ENCODE results near the gene TAOK3. TPM values are rescaled to one million over a fixed set of nuclear protein-coding genes. Genes with fewer than 3 reads are reported as not detected.

TAOK3 gene
- total and polyA plus RNA-seq, 12 donors, result 10.7 to 55.3 (median 29.8) TPM

DNA sequence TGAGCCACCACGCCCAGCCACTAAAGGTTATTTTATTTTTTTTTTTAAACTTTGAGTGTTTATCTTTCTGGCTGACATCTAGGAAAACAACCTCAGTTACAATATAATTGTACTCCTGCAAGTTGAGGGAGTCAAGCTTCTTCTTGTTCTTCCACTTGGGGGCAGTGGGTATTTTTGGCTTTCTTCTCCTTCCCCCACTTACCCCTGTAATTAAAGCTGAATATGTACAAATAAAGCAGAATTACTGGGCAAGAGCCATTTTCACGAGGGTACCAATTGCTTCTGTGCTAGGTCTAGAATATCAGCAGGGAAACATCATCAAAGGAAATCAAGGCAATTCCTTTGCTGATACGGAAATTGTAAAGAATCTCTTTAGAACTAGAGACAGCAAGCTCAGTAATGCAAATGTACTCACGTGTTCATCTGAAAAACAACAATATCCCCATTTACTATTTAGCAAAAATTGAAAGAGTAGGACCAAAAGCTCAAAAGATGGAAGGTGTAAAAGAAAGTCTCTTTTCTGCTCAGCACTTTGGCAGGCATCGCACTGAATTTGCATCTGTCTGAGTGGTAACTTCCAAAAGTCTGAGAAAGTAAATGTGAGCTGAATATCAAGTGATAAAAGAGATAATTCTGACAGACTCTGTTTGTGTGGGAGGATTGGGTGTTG lies 72.8 kb downstream of the TAOK3 start:
- intact Hi-C loops (cut with DNase I), result no loop called here

DNA sequence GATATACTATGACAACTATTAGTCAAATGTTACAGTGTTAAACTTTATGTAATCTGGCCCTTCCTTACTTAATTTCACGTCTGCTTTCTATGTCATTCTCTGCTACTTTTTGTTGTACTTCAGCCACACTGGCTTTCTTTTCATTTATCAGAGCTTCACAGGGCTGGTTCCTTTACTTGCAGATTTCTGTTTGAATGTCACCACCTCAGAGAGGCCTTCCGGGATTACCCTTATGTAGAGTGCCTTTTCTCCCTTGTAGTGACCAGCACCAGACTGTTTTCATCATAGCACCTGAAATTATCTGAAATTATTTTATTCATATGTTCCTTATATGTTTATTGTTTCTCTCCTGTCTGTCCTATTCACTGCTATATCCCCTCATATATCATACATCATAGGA lies 75.4 kb downstream of the TAOK3 start:
- Histone ChIP-seq H3K27ac (no peak overlapping the region), H3K27me3 (no peaks in the 10 kb centered on the region), H3K4me3 (no peak overlapping the region), H3K36me3 (replicated peaks in 1 of 2) (no peaks in the 10 kb centered on the region), H3K4me1 (replicated peaks in 1 of 2) (peaks cover 0 to 5% of the 10 kb centered on the region in 2 donors), H3K9me3 (replicated peaks in 1 of 3) (no peaks in the 10 kb centered on the region)
- 85 to 99% (median 89%) methylated on average over 2 of the region's 2 CpGs for WGBS, 4 donors
- no peak for DNase-seq
- TF ChIP-seq, protein P1, sequence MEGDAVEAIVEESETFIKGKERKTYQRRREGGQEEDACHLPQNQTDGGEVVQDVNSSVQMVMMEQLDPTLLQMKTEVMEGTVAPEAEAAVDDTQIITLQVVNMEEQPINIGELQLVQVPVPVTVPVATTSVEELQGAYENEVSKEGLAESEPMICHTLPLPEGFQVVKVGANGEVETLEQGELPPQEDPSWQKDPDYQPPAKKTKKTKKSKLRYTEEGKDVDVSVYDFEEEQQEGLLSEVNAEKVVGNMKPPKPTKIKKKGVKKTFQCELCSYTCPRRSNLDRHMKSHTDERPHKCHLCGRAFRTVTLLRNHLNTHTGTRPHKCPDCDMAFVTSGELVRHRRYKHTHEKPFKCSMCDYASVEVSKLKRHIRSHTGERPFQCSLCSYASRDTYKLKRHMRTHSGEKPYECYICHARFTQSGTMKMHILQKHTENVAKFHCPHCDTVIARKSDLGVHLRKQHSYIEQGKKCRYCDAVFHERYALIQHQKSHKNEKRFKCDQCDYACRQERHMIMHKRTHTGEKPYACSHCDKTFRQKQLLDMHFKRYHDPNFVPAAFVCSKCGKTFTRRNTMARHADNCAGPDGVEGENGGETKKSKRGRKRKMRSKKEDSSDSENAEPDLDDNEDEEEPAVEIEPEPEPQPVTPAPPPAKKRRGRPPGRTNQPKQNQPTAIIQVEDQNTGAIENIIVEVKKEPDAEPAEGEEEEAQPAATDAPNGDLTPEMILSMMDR (IDR thresholded peaks at IDR 0.05), result no peak
- TF ChIP-seq POLR2A (IDR thresholded peaks at IDR 0.05), result no peak
- intact Hi-C loops (cut with DNase I), result no loop called here

More for the DNA sequence above, 72.8 kb downstream of the TAOK3 start:
- WGBS, 4 donors, result 73 to 81% (median 78%) methylated on average over 5 of the region's 5 CpGs
- Histone ChIP-seq H3K4me3 (no peak overlapping the region), H3K36me3 (replicated peaks in 1 of 2) (no peaks in the 10 kb centered on the region), H3K27ac (no peak overlapping the region), H3K27me3 (no peaks in the 10 kb centered on the region), H3K4me1 (replicated peaks in 1 of 2) (peaks cover 0 to 7% of the 10 kb centered on the region in 2 donors), H3K9me3 (replicated peaks in 1 of 3) (no peaks in the 10 kb centered on the region)
- no peak for DNase-seq
- TF ChIP-seq, protein P1 (IDR thresholded peaks at IDR 0.05), result no peak
- no peak for TF ChIP-seq POLR2A (IDR thresholded peaks at IDR 0.05)

DNA sequence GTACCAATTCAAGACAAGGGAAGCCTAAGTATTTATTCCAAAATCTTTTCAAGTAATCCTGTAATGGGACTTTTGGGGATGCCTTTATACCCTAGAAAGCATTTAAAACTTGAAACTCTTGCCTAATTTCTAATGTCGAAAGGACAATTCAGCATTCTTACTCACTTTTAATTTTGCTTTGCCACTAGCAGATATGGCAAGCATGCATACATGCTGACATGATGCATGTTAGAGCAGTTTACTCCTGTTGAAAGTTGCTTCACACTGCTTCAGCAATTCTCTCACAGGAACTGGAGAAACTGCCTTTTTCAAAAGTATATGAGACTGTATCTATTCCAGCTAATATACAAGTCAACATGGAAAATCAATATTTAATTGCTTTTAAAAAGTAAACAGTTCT lies 79.9 kb downstream of the TAOK3 start:
- no peak overlapping the region for H3K27ac ChIP-seq
- WGBS, 4 donors, result 83 to 100% (median 99%) methylated on average over 1 of the region's 1 CpG
- no peaks in the 10 kb centered on the region for H3K36me3 ChIP-seq (replicated peaks in 1 of 2)
- intact Hi-C loops (cut with DNase I), result no loop called here
- H3K9me3 ChIP-seq (replicated peaks in 1 of 3), result no peaks in the 10 kb centered on the region
- DNase-seq, result no peak
- no peak overlapping the region for H3K4me3 ChIP-seq
- TF ChIP-seq POLR2A (IDR thresholded peaks at IDR 0.05), result no peak
- TF ChIP-seq, protein P1 (IDR thresholded peaks at IDR 0.05), result no peak
- H3K4me1 ChIP-seq (replicated peaks in 1 of 2), result peaks cover 0 to 6% of the 10 kb centered on the region in 2 donors
- H3K27me3 ChIP-seq, result no peaks in the 10 kb centered on the region

DNA sequence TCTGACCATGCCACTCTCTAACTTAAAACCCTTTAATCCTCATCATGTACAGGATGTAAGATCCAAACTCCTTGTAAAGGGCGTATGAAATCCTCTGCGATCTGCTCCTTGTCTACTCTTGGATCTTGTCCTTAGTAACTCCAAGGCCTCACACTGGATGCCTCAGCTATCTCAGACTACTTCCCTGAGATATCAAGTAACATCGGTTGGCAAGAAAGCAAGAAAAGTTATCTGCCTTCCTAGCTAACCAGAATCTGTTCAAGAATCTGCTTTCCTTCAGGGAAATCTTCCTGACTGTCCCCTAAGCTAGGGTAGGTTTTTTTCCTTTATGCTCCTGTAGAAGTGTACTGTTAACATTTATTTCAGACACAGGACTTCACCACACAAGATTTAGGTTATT lies 82.6 kb downstream of the TAOK3 start:
- H3K27ac ChIP-seq, result no peak overlapping the region
- intact Hi-C loops (cut with DNase I), result no loop called here
- TF ChIP-seq, protein P1 (IDR thresholded peaks at IDR 0.05), result no peak
- TF ChIP-seq POLR2A (IDR thresholded peaks at IDR 0.05), result no peak
- no peaks in the 10 kb centered on the region for H3K36me3 ChIP-seq (replicated peaks in 1 of 2)
- DNase-seq, result no peak
- no peak overlapping the region for H3K4me3 ChIP-seq
- H3K27me3 ChIP-seq, result no peaks in the 10 kb centered on the region
- peaks cover 0 to 8% of the 10 kb centered on the region in 2 donors for H3K4me1 ChIP-seq (replicated peaks in 1 of 2)
- H3K9me3 ChIP-seq (replicated peaks in 1 of 3), result no peaks in the 10 kb centered on the region
- WGBS, 4 donors, result 45 to 69% (median 52%) methylated on average over 3 of the region's 3 CpGs
